A549 (cell line): ENCODE results near the gene RPP25L. TPM values are rescaled to one million over a fixed set of nuclear protein-coding genes. Genes with fewer than 3 reads are reported as not detected.
"Not testable (repeated sequence)": the region's sequence is repeated elsewhere in the genome, so short reads cannot be mapped to it uniquely, and the experiment has no call there.

Experiments
- ATAC-seq, 2 experiments: fragments of 200-7000 bp in 1 of 2; fragments of >200 bp in 1 of 2; cut with Nextera tagmentation in 1 of 2; cut with Tn5 transposase in 1 of 2; 3 replicates each; pipeline versions ENCODE4 v1.8.0 to v1.9.1; 2018 to 2020; ENCODE audit warnings: mild to moderate bottlenecking in 1 of 2, moderate library complexity in 1 of 2
- CTCF ChIA-PET: fragments of 300-600 bp; sonication (Branson Sonifier 250); formaldehyde crosslinking; extraction: SDS; loops from one replicate; lab custom pipeline; 2021; ENCODE audit warnings: antibody characterized with exemption, inconsistent platforms; lab: Yijun Ruan, JAX
- POLR2A ChIA-PET: fragments of 350-600 bp; formaldehyde crosslinking; extraction: SDS; loops from one replicate; lab custom pipeline; 2021; ENCODE audit warnings: antibody characterized with exemption, inconsistent platforms; lab: Yijun Ruan, JAX
- DNase-seq, 2 experiments: peaks; one replicate each; pipeline versions ENCODE4 v3.0.0 to v3.0.0-alpha.2; 2011 to 2016; ENCODE audit warnings: low read depth in 1 of 2, low spot score in 1 of 2
- FAIRE-seq: peaks from 2 replicates; lab custom pipeline; 2011; peaks lifted over from hg19 to GRCh38; lab: Jason Lieb, UNC
- H3K27ac ChIP-seq, 2 experiments: fragments of >200 bp; sonication (Bioruptor Twin); formaldehyde crosslinking; 3 replicates each; pipeline ENCODE4 v1.5.1; 2016 to 2017
- H3K4me1 ChIP-seq: fragments of >200 bp; sonication (Bioruptor Twin); formaldehyde crosslinking; 3 replicates; pipeline ENCODE4 v1.6.1; 2016
- H3K4me2 ChIP-seq: fragments of >200 bp; sonication (Bioruptor Twin); formaldehyde crosslinking; 3 replicates; pipeline ENCODE4 v1.6.1; 2016
- H3K4me3 ChIP-seq: fragments of >200 bp; sonication (Bioruptor Twin); formaldehyde crosslinking; 3 replicates; pipeline ENCODE4 v1.5.1; 2016
- H3K9me3 ChIP-seq: fragments of >200 bp; sonication (Bioruptor Twin); formaldehyde crosslinking; 3 replicates; pipeline ENCODE4 v1.6.1; 2016
- BHLHE40 ChIP-seq: IDR thresholded peaks from 2 replicates; pipeline ENCODE4 v1.6.1; 2012; ENCODE audit warnings: low read depth, low read length, inconsistent platforms
- ESRRA ChIP-seq: fragments of 150-350 bp; IDR thresholded peaks from 2 replicates; pipeline ENCODE4 v1.6.1; 2014; ENCODE audit warnings: mild to moderate bottlenecking, low read length, borderline replicate concordance
- FOSB ChIP-seq: fragments of 250-450 bp; sonication (Bioruptor Pico); IDR thresholded peaks from 2 replicates; pipeline ENCODE4 v1.5.0; 2020; ENCODE audit warnings: mild to moderate bottlenecking, moderate library complexity
- GATA3 ChIP-seq: IDR thresholded peaks from 2 replicates; pipeline ENCODE4 v1.6.1; 2012; ENCODE audit warnings: borderline replicate concordance
- HEYL ChIP-seq: fragments of 250-450 bp; sonication (Bioruptor Pico); IDR thresholded peaks from 2 replicates; pipeline ENCODE4 v1.8.0; 2021; ENCODE audit warnings: mild to moderate bottlenecking, moderate library complexity
- HOXA7 ChIP-seq: fragments of 250-450 bp; sonication (Bioruptor Pico); IDR thresholded peaks from 2 replicates; pipeline ENCODE4 v1.5.0; 2020; ENCODE audit warnings: mild to moderate bottlenecking, moderate library complexity
- HOXB5 ChIP-seq: fragments of 250-450 bp; sonication (Bioruptor Pico); IDR thresholded peaks from 2 replicates; pipeline ENCODE4 v1.5.0; 2020; ENCODE audit warnings: mild to moderate bottlenecking, moderate library complexity
- KDM1A ChIP-seq: fragments of 200-600 bp; sonication (generic); IDR thresholded peaks from 2 replicates; pipeline ENCODE4 v1.6.1; 2016; ENCODE audit warnings: low read depth, mild to moderate bottlenecking
- KDM5A ChIP-seq: fragments of 200-600 bp; sonication (generic); IDR thresholded peaks from 2 replicates; pipeline ENCODE4 v1.6.1; 2016; ENCODE audit warnings: antibody characterized with exemption, mild to moderate bottlenecking
- MAFK ChIP-seq: fragments of 450-650 bp; IDR thresholded peaks from 2 replicates; pipeline ENCODE4 v1.6.1; 2014; ENCODE audit not compliant: partially characterized antibody
- MAZ ChIP-seq: fragments of 150-350 bp; IDR thresholded peaks from 2 replicates; pipeline ENCODE4 v1.6.1; 2014; ENCODE audit warnings: antibody characterized with exemption, low read depth, low read length, borderline replicate concordance
- PHF8 ChIP-seq: fragments of 200-600 bp; sonication (generic); IDR thresholded peaks from 2 replicates; pipeline ENCODE4 v1.6.1; 2016; ENCODE audit warnings: low read depth, mild to moderate bottlenecking, antibody characterized with exemption, moderate library complexity, borderline replicate concordance
- POLR2AphosphoS2 ChIP-seq: conservative IDR thresholded peaks from 2 replicates; pipeline ENCODE4 v1.6.1; 2012; ENCODE audit warnings: low read length, improper control_type of control experiment, inconsistent platforms
- RARB ChIP-seq: fragments of 250-450 bp; sonication (Bioruptor Pico); IDR thresholded peaks from 2 replicates; pipeline ENCODE4 v1.8.0; 2021; ENCODE audit warnings: mild to moderate bottlenecking, moderate library complexity
- RCOR1 ChIP-seq: fragments of 150-350 bp; IDR thresholded peaks from 2 replicates; pipeline ENCODE4 v1.6.1; 2014; ENCODE audit warnings: antibody characterized with exemption, low read length, low read depth
- RFX5 ChIP-seq: fragments of 450-650 bp; IDR thresholded peaks from 2 replicates; pipeline ENCODE4 v1.7.1; 2014; ENCODE audit warnings: antibody characterized with exemption, mild to moderate bottlenecking, moderate library complexity
- TFCP2L1 ChIP-seq: fragments of 250-450 bp; sonication (Bioruptor Pico); IDR thresholded peaks from 2 replicates; pipeline ENCODE4 v1.5.0; 2021; ENCODE audit warnings: mild to moderate bottlenecking
- WGBS: methylation state at CpG from one replicate; pipeline ENCODE4 v1.1.6; 2017; ENCODE audit errors: missing lambda C conversion rate; 5-methylcytosine and 5-hydroxymethylcytosine counted together
- polyA plus RNA-seq, 4 experiments: library from polyadenylated mRNA; depleted of rRNA in 3 of 4; stranded (reverse); fragments of >200 nt; fragmentation: RNase III in 1 of 4; extraction: RNeasy Plus Mini Kit Qiagen cat#74134 plus additional on column Dnase treatment in 1 of 4; gene quantifications; 2 replicates in 3 of 4; 3 replicates in 1 of 4; pipeline ENCODE4 v1.2.3, GENCODE V29; 2011 to 2017
- TF ChIP-seq, protein P1 (sequence below): fragments of 150-350 bp; IDR thresholded peaks from 2 replicates; pipeline ENCODE4 v1.6.1; 2014; ENCODE audit warnings: low read depth, mild to moderate bottlenecking, low read length
- TF ChIP-seq, protein P2 (sequence below): IDR thresholded peaks from 2 replicates; pipeline ENCODE4 v1.6.1; 2012; ENCODE audit warnings: low read depth, borderline replicate concordance
- TF ChIP-seq, protein P3 (sequence below): fragments of >200 bp; sonication (Bioruptor Twin); formaldehyde crosslinking; IDR thresholded peaks from 3 replicates; pipeline ENCODE4 v1.5.1; 2016
- TF ChIP-seq, protein P4 (sequence below): fragments of 450-650 bp; IDR thresholded peaks from 2 replicates; pipeline ENCODE4 v1.6.1; 2014; ENCODE audit warnings: antibody characterized with exemption
- TF ChIP-seq, protein P5 (sequence below): fragments of >200 bp; sonication (Bioruptor Twin); formaldehyde crosslinking; IDR thresholded peaks from 2 replicates; pipeline ENCODE4 v1.6.1; 2016
- TF ChIP-seq, protein P6 (sequence below): fragments of 250-450 bp; sonication (Bioruptor Pico); IDR thresholded peaks from 2 replicates; pipeline ENCODE4 v1.5.0; 2021; ENCODE audit warnings: mild to moderate bottlenecking, moderate library complexity, borderline replicate concordance

Gene RPP25L
- polyA plus RNA-seq, 2 of the 4 experiments (the other 2 are of a cell fraction), result 40.8 to 41.7 TPM

DNA sequence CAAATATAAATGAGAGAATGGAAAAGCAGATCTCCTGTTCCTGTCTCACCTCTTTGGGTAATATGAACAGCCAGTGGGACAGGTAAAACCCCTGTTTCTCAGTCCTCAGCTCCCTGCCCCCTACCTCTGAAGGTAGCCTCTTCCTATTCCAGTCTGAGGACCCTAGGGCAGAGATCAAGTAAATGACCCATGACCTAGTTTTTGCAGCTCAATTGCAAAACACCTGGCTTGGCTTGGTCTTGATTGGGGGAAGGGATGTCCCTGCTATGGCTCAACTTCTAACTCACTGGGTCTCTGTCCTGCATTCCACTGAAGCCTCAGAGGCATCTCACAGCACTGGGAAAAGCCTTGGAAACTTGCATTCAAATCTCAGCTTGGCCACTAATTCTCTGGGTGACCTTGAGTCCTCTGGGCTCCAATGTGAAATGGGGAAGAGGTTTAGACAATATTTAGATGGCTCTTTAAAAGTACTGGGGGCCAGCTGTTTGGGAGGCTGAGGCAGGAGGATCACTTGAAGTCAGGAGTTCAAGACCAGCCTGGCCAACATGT, 32.9 kb upstream of the RPP25L start:
- no peaks in the 10 kb centered on the region for H3K9me3 ChIP-seq
- no peak for FAIRE-seq
- TF ChIP-seq, protein P1, sequence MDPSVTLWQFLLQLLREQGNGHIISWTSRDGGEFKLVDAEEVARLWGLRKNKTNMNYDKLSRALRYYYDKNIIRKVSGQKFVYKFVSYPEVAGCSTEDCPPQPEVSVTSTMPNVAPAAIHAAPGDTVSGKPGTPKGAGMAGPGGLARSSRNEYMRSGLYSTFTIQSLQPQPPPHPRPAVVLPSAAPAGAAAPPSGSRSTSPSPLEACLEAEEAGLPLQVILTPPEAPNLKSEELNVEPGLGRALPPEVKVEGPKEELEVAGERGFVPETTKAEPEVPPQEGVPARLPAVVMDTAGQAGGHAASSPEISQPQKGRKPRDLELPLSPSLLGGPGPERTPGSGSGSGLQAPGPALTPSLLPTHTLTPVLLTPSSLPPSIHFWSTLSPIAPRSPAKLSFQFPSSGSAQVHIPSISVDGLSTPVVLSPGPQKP, result no peak
- no peak for TF ChIP-seq KDM1A
- no peak for TF ChIP-seq KDM5A
- TF ChIP-seq, protein P2, sequence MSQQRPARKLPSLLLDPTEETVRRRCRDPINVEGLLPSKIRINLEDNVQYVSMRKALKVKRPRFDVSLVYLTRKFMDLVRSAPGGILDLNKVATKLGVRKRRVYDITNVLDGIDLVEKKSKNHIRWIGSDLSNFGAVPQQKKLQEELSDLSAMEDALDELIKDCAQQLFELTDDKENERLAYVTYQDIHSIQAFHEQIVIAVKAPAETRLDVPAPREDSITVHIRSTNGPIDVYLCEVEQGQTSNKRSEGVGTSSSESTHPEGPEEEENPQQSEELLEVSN, result no peak
- no peak for TF ChIP-seq GATA3
- TF ChIP-seq, protein P3, sequence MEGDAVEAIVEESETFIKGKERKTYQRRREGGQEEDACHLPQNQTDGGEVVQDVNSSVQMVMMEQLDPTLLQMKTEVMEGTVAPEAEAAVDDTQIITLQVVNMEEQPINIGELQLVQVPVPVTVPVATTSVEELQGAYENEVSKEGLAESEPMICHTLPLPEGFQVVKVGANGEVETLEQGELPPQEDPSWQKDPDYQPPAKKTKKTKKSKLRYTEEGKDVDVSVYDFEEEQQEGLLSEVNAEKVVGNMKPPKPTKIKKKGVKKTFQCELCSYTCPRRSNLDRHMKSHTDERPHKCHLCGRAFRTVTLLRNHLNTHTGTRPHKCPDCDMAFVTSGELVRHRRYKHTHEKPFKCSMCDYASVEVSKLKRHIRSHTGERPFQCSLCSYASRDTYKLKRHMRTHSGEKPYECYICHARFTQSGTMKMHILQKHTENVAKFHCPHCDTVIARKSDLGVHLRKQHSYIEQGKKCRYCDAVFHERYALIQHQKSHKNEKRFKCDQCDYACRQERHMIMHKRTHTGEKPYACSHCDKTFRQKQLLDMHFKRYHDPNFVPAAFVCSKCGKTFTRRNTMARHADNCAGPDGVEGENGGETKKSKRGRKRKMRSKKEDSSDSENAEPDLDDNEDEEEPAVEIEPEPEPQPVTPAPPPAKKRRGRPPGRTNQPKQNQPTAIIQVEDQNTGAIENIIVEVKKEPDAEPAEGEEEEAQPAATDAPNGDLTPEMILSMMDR, result no peak
- TF ChIP-seq HEYL (CRISPR knock-in tag), result no peak
- TF ChIP-seq, protein P4, sequence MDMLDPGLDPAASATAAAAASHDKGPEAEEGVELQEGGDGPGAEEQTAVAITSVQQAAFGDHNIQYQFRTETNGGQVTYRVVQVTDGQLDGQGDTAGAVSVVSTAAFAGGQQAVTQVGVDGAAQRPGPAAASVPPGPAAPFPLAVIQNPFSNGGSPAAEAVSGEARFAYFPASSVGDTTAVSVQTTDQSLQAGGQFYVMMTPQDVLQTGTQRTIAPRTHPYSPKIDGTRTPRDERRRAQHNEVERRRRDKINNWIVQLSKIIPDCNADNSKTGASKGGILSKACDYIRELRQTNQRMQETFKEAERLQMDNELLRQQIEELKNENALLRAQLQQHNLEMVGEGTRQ, result no peak
- TF ChIP-seq RCOR1, result no peak
- no peak for TF ChIP-seq MAZ
- TF ChIP-seq POLR2AphosphoS2, result no peak
- TF ChIP-seq, protein P5, sequence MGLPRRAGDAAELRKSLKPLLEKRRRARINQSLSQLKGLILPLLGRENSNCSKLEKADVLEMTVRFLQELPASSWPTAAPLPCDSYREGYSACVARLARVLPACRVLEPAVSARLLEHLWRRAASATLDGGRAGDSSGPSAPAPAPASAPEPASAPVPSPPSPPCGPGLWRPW, result no peak
- TF ChIP-seq RARB, result no peak
- no peak for TF ChIP-seq HOXB5
- no peak for TF ChIP-seq MAFK
- TF ChIP-seq PHF8, result no peak
- TF ChIP-seq, protein P6, sequence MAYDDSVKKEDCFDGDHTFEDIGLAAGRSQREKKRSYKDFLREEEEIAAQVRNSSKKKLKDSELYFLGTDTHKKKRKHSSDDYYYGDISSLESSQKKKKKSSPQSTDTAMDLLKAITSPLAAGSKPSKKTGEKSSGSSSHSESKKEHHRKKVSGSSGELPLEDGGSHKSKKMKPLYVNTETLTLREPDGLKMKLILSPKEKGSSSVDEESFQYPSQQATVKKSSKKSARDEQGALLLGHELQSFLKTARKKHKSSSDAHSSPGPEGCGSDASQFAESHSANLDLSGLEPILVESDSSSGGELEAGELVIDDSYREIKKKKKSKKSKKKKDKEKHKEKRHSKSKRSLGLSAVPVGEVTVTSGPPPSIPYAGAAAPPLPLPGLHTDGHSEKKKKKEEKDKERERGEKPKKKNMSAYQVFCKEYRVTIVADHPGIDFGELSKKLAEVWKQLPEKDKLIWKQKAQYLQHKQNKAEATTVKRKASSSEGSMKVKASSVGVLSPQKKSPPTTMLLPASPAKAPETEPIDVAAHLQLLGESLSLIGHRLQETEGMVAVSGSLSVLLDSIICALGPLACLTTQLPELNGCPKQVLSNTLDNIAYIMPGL, result no peak
- no peak for TF ChIP-seq RFX5
- TF ChIP-seq, all 56 proteins: peak for 0
- no peak overlapping the region for H3K4me3 ChIP-seq
- no peak for DNase-seq
- ChIA-PET CTCF (interaction anchor here (1.1 to 22.6 kb wide), 9 partner anchors 11 to 58 kb away, joined by 3 to 288 read pairs (median 7); partner anchors contain the start of genes ARID3C, CCL27 and RPP25L), POLR2A (interaction anchor here (1.3 kb wide), 1 partner anchor 21 kb away, joined by 5 read pairs; no protein-coding TSS in a partner anchor)
- H3K4me2 ChIP-seq, result no peak overlapping the region
- no peak overlapping the region for H3K27ac ChIP-seq
- H3K4me1 ChIP-seq, result peaks cover 29% of the 10 kb centered on the region
- no peak for ATAC-seq

DNA sequence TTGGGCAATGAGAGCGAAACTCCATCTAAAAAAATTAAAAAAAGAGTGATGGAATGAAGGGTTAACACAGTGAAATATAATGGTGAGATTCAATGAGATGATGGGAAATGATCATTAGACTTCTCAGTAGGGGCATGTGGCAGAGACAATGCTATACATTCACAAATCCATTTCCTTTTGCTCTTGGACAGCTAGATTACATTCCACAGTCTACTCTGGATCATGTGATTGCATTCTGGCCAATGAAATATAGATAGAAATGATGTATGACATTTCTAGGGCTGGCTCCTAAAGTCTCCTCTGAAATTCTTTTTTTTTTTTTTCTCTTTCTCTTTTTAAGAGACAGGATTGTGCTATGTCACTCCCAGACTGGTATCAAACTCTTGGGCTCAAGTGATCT, 30.8 kb upstream of the RPP25L start:
- POLR2A ChIA-PET, result no interaction called here
- H3K4me1 ChIP-seq, result peaks cover 31% of the 10 kb centered on the region
- DNase-seq (no peak), FAIRE-seq (no peak), ATAC-seq (no peak)
- CTCF ChIA-PET, result interaction anchor here (0.9 to 22.6 kb wide), 7 partner anchors 8 to 95 kb away, joined by 3 to 288 read pairs (median 3); partner anchors contain the start of genes CCL27, IL11RA and RPP25L
- H3K4me3 ChIP-seq, result no peak overlapping the region
- H3K9me3 ChIP-seq, result no peaks in the 10 kb centered on the region
- WGBS, result 96% methylated on average over 1 of the region's 1 CpG
- H3K27ac ChIP-seq, result no peak overlapping the region
- TF ChIP-seq BHLHE40, result no peak
- TF ChIP-seq TFCP2L1, result no peak
- no peak for TF ChIP-seq HEYL (CRISPR knock-in tag)
- TF ChIP-seq ESRRA, result no peak
- no peak for TF ChIP-seq FOSB (CRISPR knock-in tag)
- no peak for TF ChIP-seq HOXA7 (CRISPR knock-in tag)
- no peak overlapping the region for H3K4me2 ChIP-seq

DNA sequence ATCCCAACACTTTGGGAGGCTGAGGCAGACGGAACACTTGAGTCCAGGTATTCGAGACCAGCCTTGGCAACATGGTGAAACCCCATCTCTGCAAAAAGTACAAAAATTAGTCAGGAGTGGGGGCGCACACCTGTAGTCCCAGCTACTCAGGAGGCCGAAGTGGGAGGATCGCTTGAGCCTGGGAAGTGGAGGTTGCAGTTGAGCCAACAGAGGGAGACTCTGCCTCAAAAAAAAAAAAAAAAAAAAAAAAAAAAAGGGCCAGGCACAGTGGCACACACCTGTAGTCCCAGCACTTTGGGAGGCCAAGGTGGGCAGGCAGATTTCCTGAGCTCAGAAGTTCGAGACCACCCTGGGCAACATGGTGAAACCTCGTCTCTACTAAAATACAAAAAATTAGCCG, 27.4 kb upstream of the RPP25L start:
- not testable (repeated sequence) for H3K4me3 ChIP-seq, H3K9me3 ChIP-seq, DNase-seq, H3K4me2 ChIP-seq, FAIRE-seq, ATAC-seq, H3K27ac ChIP-seq
- peaks cover 26% of the 10 kb centered on the region; the same call in 2 of the 3 replicates for H3K4me1 ChIP-seq
- 87% methylated on average over 8 of the region's 8 CpGs for WGBS
- ChIA-PET CTCF (interaction anchor here (1.7 to 22.6 kb wide), 4 partner anchors 11 to 63 kb away, joined by 4 to 429 read pairs (median 198); partner anchors contain the start of genes CCL27, GALT, IL11RA and RPP25L), POLR2A (interaction anchor here (0.6 to 1.8 kb wide), 2 partner anchors 14 to 16 kb away, joined by 6 read pairs; no protein-coding TSS in a partner anchor)
